HEK293T (cell line): ENCODE measurements around the gene AGAP2.

Experiments
- ARNT ChIP-seq: fragments of 450-650 bp; IDR thresholded peaks from 2 replicates; pipeline ENCODE4 v1.6.1; 2017; ENCODE audit warnings: mild to moderate bottlenecking
- BHLHE40 ChIP-seq: fragments of 450-650 bp; IDR thresholded peaks from 2 replicates; pipeline ENCODE4 v1.6.1; 2016; ENCODE audit warnings: mild to moderate bottlenecking, moderate library complexity, borderline replicate concordance
- L3MBTL2 ChIP-seq: fragments of 450-650 bp; conservative IDR thresholded peaks from 2 replicates; pipeline ENCODE4 v1.6.1; 2016; ENCODE audit warnings: mild to moderate bottlenecking
- LEF1 ChIP-seq: fragments of 450-650 bp; IDR thresholded peaks from 2 replicates; pipeline ENCODE4 v1.6.1; 2017; ENCODE audit warnings: mild to moderate bottlenecking, borderline replicate concordance
- NFRKB ChIP-seq: fragments of 450-650 bp; IDR thresholded peaks from 2 replicates; pipeline ENCODE4 v1.6.1; 2016; ENCODE audit warnings: mild to moderate bottlenecking, moderate library complexity
- SP1 ChIP-seq: fragments of 450-650 bp; IDR thresholded peaks from 2 replicates; pipeline ENCODE4 v1.6.1; 2017

DNA sequence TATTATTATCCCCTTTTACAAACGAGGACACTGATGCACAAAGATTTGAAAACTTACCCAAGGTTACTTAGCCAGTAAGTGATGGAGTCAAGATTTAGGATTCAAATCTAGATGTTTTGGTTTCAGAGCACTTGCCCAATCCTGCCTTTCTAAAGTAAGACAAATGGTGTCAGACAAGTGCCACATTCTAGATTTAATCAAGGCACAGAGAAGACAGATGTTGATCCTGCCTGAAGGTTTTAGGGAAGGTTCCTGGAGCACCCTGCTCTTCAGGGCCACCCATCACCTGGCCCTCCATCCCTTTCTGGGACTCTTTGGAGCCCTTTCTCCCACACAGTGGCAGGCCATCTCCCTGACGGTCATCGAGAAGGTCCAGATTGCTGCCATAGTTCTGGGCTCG lies 19.2 kb upstream of the AGAP2 start:
- no peak for TF ChIP-seq NFRKB
- TF ChIP-seq SP1, result no peak
- no peak for TF ChIP-seq L3MBTL2
- TF ChIP-seq BHLHE40, result no peak
- no peak for TF ChIP-seq ARNT
- no peak for TF ChIP-seq LEF1
